ENCODE results near the gene KIAA1217. TPM values are rescaled to one million over a fixed set of nuclear protein-coding genes. Genes with fewer than 3 reads are reported as not detected.

The KIAA1217 gene
- total RNA-seq, 1 experiment from 2014 or later: 76.2 TPM

DNA sequence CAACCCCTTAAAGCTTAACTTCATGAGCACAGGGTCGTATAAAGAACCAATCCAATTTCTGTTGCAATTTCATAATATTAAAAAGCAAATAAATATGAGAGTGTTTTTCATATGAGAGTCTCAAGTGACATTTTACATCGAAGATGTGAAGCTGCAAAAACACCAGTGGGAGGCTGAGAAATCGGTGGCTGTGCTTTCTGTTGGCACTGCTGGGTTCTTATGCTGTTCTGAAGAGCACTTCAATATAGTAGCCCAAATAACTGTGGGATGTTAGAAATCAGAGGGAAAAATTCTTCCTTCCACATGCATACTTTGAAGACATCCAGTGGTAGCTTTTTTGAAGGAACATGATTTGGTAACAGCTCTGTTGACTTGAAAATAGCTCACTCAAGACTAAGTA is 269.0 kb downstream of the KIAA1217 start:
- Histone ChIP-seq H3K27me3 (replicated peaks; ENCODE audit: insufficient read depth, low read depth, low read length, poor library complexity) (no peaks in the 10 kb centered on the region), H3K4me1 (ENCODE audit: insufficient read depth, low read length, poor library complexity, severe bottlenecking) (peaks cover 22% of the 10 kb centered on the region), H3K27ac (ENCODE audit: low read depth, low read length, poor library complexity, severe bottlenecking) (no peak overlapping the region), H3K9me3 (ENCODE audit: low read depth, low read length, poor library complexity, severe bottlenecking) (peaks cover 19% of the 10 kb centered on the region), H3K4me3 (ENCODE audit: low read depth, low read length, poor library complexity, severe bottlenecking) (no peak overlapping the region), H3K36me3 (ENCODE audit: insufficient read depth, low read length, poor library complexity, severe bottlenecking) (peaks cover 54% of the 10 kb centered on the region)
- TF ChIP-seq, protein P1, sequence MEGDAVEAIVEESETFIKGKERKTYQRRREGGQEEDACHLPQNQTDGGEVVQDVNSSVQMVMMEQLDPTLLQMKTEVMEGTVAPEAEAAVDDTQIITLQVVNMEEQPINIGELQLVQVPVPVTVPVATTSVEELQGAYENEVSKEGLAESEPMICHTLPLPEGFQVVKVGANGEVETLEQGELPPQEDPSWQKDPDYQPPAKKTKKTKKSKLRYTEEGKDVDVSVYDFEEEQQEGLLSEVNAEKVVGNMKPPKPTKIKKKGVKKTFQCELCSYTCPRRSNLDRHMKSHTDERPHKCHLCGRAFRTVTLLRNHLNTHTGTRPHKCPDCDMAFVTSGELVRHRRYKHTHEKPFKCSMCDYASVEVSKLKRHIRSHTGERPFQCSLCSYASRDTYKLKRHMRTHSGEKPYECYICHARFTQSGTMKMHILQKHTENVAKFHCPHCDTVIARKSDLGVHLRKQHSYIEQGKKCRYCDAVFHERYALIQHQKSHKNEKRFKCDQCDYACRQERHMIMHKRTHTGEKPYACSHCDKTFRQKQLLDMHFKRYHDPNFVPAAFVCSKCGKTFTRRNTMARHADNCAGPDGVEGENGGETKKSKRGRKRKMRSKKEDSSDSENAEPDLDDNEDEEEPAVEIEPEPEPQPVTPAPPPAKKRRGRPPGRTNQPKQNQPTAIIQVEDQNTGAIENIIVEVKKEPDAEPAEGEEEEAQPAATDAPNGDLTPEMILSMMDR (conservative IDR thresholded peaks at IDR 0.05; ENCODE audit: low read depth, low read length): no peak
- TF ChIP-seq EZH2 (IDR thresholded peaks at IDR 0.05; ENCODE audit: borderline replicate concordance, low read depth, low read length, poor library complexity, severe bottlenecking): no peak
- no TSS peak for BruUV-seq (replicated peaks)
- ChIA-PET POLR2A (ENCODE audit: low non-redundant PET) (interaction anchor here (0.6 kb wide), 1 partner anchor 194 kb away, joined by 3 read pairs; no protein-coding TSS in a partner anchor), CTCF (no interaction called here)
- intact Hi-C loops (cut with micrococcal nuclease; ENCODE audit: unreplicated experiment): no loop called here
- no peak for DNase-seq (ENCODE audit: low spot score)

DNA sequence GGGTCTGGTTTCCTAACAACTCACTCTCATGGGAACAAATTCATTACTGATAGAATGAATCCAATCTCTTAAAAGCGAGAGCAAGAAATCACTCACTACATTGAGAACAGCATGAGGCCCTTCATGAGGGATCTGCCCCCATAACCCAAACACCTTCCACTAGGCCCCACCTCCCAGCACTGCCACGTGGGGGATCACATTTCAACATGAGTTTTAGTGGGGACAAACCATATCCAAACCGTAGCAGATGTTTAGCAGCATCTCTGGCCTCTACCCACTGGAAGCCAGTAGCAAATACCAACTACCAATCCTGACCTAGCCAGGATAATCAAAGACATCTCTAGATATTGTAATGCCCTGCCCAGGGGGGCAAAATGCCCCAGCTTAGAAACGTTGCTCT is 270.9 kb downstream of the KIAA1217 start:
- intact Hi-C loops (cut with micrococcal nuclease; ENCODE audit: unreplicated experiment): no loop called here
- CTCF ChIA-PET: interaction anchor here (0.6 kb wide), 1 partner anchor 25 kb away, joined by 3 read pairs; no protein-coding TSS in a partner anchor
- POLR2A ChIA-PET (ENCODE audit: low non-redundant PET): no interaction called here

DNA sequence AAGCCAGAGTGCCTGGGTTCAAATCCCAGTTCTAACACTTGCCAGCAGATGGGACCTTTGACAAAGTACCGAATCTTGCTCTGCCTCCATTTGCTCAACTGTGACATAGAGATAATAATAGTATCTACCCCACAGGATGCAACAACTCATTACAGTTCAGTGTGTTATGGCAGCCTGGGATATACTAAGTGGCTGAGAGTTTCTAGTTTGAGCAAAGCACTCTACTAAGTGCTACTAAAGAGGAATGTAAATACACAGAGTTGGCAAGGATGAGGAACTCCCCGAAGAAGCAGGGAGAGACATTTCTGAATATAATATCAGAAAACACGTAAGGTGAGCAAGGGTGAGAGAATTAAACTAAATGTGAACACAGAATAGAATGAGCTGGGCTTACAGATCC is 271.5 kb downstream of the KIAA1217 start:
- peaks cover 33% of the 10 kb centered on the region for H3K36me3 ChIP-seq (ENCODE audit: insufficient read depth, low read length, poor library complexity, severe bottlenecking)
- no peak for TF ChIP-seq EZH2 (IDR thresholded peaks at IDR 0.05; ENCODE audit: borderline replicate concordance, low read depth, low read length, poor library complexity, severe bottlenecking)
- TF ChIP-seq, protein P1 (conservative IDR thresholded peaks at IDR 0.05; ENCODE audit: low read depth, low read length): no peak

More for the DNA sequence above, 270.9 kb downstream of the KIAA1217 start:
- no TSS peak for BruUV-seq (replicated peaks)
- no peak for DNase-seq (ENCODE audit: low spot score)
- peaks cover 36% of the 10 kb centered on the region for H3K4me1 ChIP-seq (ENCODE audit: insufficient read depth, low read length, poor library complexity, severe bottlenecking)
- TF ChIP-seq, protein P1 (conservative IDR thresholded peaks at IDR 0.05; ENCODE audit: low read depth, low read length): no peak
- no peak for TF ChIP-seq EZH2 (IDR thresholded peaks at IDR 0.05; ENCODE audit: borderline replicate concordance, low read depth, low read length, poor library complexity, severe bottlenecking)
- peaks cover 35% of the 10 kb centered on the region for H3K36me3 ChIP-seq (ENCODE audit: insufficient read depth, low read length, poor library complexity, severe bottlenecking)
- no peak overlapping the region for H3K27ac ChIP-seq (ENCODE audit: low read depth, low read length, poor library complexity, severe bottlenecking)
- H3K4me3 ChIP-seq (ENCODE audit: low read depth, low read length, poor library complexity, severe bottlenecking): no peak overlapping the region
- peaks cover 19% of the 10 kb centered on the region for H3K9me3 ChIP-seq (ENCODE audit: low read depth, low read length, poor library complexity, severe bottlenecking)
- H3K27me3 ChIP-seq (replicated peaks; ENCODE audit: insufficient read depth, low read depth, low read length, poor library complexity): no peaks in the 10 kb centered on the region

More for the DNA sequence above, 271.5 kb downstream of the KIAA1217 start:
- intact Hi-C loops (cut with micrococcal nuclease; ENCODE audit: unreplicated experiment): no loop called here
- Histone ChIP-seq H3K4me3 (ENCODE audit: low read depth, low read length, poor library complexity, severe bottlenecking) (no peak overlapping the region), H3K4me1 (ENCODE audit: insufficient read depth, low read length, poor library complexity, severe bottlenecking) (peaks cover 41% of the 10 kb centered on the region), H3K27ac (ENCODE audit: low read depth, low read length, poor library complexity, severe bottlenecking) (no peak overlapping the region), H3K9me3 (ENCODE audit: low read depth, low read length, poor library complexity, severe bottlenecking) (peaks cover 16% of the 10 kb centered on the region), H3K27me3 (replicated peaks; ENCODE audit: insufficient read depth, low read depth, low read length, poor library complexity) (no peaks in the 10 kb centered on the region)
- no peak for DNase-seq (ENCODE audit: low spot score)
- ChIA-PET POLR2A (ENCODE audit: low non-redundant PET) (no interaction called here), CTCF (no interaction called here)
- no TSS peak for BruUV-seq (replicated peaks)
